ENCODE measurements around the gene STRN4.
A peak's percentile ranks its signal among the peaks of the same experiment; 100 is the strongest.
"Not testable (repeated sequence)": the region's sequence is repeated elsewhere in the genome, so short reads cannot be mapped to it uniquely, and the experiment has no call there.

STRN4 gene, protein sequence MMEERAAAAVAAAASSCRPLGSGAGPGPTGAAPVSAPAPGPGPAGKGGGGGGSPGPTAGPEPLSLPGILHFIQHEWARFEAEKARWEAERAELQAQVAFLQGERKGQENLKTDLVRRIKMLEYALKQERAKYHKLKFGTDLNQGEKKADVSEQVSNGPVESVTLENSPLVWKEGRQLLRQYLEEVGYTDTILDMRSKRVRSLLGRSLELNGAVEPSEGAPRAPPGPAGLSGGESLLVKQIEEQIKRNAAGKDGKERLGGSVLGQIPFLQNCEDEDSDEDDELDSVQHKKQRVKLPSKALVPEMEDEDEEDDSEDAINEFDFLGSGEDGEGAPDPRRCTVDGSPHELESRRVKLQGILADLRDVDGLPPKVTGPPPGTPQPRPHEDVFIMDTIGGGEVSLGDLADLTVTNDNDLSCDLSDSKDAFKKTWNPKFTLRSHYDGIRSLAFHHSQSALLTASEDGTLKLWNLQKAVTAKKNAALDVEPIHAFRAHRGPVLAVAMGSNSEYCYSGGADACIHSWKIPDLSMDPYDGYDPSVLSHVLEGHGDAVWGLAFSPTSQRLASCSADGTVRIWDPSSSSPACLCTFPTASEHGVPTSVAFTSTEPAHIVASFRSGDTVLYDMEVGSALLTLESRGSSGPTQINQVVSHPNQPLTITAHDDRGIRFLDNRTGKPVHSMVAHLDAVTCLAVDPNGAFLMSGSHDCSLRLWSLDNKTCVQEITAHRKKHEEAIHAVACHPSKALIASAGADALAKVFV

DNA sequence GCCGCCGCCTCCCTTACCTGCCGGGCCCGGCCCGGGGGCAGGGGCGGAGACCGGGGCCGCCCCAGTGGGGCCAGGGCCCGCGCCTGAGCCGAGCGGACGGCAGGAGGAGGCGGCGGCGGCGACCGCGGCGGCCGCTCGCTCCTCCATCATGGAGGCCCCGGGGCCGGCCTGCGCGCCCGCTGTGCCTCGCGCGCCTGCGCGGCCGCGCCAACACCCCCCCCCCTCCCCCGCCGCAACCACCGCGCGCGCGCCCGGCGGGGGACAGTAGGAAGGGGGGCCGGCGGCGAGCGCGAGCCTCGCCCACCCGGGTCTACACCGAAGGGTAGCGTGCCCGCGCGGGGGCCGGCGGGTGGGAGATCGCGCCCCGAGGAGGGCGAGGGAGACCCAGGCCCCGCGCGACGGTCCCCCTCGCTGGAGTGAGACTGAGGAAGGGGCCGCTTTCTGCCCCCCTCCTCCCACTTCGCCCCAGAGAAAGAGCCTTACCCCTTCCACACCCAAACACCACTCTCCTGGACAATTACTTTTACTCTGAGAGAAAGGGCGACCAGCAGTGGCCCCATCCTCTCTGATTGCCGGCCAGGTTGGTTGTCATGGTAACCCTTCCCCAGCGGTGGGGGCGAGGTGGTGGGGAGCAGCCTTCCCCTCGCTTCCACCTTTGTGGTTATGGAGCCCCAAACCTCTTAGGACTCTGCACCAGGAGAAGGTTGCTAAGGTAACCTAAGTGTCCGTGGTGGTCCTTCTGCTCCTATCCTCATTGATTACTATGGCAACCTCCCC lies at the start of gene STRN4:
STRN4 (minus strand) TSS at position 170 of the 777 bp plus-strand sequence; CDS start at position 150, 20 bp downstream.
- DNase-seq (ENCODE audit: low read depth in 2 of 2), result peak; percentile 31 to 38

DNA sequence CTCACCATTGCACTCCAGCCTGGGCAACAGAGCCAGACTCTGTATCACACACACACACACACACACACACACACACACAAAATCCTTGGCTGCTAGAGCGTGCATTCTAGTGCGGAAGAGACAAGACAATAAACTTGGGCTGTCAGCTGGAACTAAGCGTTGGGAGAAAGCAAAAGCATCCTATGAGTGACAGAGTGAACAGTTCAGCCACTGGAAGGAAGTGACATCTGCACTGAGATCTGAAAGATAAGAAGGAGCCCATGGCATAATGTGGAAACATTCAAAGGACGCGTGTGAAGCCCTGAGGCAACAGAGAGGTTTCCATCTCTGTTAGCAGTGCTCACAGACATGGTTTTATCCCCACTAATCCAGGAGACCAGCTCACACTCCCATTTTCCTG lies 45.7 kb upstream of the STRN4 start:
- no peak for DNase-seq (ENCODE audit: low read depth in 2 of 2)

DNA sequence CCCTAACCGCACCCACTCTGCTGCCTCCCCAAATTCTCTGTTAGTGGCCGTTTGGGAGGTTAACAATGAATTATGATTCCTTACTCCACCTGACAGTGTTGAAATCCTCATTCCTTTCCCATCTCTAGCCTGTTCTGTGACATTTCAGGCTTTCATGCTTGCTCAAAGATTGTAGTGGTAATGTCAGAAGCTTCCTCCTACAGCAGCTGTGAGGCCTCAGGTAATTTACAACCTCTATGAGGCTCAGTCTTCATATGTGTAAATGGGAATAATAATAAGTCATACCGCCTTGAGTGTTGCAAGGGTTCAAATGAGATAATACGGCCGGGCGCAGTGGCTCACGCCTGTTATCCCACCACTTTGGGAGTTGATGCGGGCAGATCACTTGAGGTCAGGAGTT lies 43.1 kb upstream of the STRN4 start:
- no peak for DNase-seq (ENCODE audit: low read depth in 2 of 2)

DNA sequence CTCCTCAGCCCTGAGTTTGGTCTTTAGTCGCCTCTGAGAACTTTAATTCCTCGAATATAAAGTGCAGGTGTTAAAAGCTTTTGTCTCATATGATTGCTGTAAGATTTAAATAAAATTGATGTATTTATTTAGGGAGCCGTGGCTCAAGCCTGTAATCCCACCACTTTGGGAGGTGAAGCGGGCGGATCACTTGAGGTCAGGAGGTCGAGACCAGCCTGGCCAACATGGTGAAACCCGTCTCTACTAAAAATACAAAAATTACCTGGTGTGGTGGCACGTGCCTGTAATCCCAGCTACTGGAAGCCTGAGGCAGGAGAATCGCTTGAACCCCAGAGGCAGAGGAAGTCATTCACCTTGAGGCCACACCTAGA lies 42.7 kb upstream of the STRN4 start:
- no peak for DNase-seq (ENCODE audit: low read depth in 2 of 2)

DNA sequence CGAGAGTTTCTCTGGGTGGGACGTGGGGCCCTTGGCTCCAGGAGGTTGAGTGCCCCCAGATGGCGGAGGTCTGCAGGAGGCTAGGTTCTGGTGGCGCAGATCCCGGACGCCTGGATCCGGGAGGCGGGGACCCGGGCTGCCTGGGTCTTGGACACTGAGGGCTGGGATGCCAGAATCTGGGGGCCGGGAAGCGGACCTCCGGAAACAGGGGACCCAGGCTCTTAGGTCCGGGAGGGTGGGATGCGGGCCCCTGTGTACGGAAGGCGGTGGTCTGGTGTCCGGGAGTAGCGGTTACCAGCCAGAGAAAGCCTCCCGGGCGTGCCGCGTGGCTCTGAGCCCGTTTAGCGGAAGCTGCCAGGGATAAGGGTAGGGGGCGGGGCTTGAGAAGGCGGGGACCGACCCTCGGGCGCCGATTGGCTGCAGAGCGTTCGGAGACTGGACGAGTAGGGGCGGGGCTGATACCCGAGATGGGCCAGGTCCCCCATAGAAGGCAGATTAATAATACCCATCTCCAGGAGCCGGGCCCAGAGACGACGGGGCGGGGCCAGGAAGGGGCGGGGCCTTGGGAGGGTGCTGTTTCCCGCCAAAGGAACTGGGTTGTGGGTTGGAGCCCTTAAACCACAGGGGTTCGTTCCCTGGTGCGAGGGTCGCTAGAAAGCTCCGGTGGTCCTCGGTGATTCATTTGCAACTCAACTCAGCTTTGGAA lies 42.2 kb upstream of the STRN4 start, which contains the start of gene SLC1A5:
SLC1A5 (minus strand) TSS at position 333 of the 706 bp plus-strand sequence. CDS start 629 bp downstream, outside the sequence.
- peak; percentile 87 to 96 for DNase-seq (ENCODE audit: low read depth in 2 of 2)

DNA sequence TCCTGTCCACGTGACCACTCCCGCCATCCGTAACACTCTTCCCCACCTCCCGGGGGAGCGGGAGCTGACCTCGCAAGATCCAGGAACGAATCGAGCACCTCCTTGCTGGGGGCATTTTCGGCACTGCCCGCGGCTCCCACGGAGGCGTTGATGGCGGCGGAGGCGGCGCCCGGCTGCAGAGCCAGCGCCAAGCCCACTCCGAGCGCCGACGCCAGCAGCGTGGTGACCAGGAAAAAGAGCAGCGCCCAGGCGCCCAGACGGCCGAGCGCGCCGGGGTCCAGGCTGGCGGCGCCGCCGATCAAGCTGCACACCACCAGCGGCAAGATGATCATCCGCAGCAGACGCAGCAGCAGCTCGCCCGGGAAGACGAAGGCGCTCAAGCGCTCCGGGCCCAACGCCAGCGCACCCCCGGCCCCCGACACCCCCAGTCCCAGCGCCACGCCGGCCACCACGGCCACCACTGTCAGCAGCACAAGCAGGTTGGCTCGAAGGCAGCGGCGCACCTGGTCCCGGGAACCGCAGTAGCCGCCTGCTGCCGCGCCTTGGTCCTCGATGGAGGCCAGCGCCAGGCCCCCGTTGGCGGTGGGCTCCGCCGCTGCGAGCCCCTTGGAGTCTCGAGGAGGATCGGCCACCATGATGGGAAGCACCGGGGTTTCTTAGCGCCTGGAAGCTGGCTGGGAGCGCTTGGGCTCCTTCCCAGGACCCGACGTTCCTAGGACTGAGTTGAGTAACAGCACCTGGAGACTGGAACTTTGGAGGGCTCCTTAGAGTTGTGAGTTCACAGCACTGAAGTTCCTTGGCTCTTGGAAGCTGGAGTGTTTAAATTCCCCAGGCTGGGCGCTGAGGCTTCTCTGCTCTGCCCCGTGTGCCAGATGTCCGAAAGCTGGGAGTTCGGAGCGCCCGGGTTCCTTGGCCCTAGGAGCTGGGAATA lies 41.3 kb upstream of the STRN4 start:
- DNase-seq (ENCODE audit: low read depth in 2 of 2), result no peak

DNA sequence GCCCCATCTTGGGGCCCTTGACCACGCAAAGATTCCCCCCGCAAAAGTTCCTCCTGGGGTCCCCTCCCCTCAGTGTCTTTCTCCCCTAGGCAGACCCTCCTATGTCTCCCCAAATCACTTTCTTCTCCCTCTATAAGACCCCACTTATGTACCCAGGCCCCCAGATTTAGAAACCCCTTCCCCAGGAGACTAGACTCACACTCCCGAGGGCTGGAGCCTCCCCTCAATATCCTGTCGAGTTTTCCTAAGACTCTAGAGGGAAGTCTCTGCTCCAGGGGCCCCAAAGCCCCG lies 40.7 kb upstream of the STRN4 start:
- DNase-seq (ENCODE audit: low read depth in 2 of 2), result no peak

DNA sequence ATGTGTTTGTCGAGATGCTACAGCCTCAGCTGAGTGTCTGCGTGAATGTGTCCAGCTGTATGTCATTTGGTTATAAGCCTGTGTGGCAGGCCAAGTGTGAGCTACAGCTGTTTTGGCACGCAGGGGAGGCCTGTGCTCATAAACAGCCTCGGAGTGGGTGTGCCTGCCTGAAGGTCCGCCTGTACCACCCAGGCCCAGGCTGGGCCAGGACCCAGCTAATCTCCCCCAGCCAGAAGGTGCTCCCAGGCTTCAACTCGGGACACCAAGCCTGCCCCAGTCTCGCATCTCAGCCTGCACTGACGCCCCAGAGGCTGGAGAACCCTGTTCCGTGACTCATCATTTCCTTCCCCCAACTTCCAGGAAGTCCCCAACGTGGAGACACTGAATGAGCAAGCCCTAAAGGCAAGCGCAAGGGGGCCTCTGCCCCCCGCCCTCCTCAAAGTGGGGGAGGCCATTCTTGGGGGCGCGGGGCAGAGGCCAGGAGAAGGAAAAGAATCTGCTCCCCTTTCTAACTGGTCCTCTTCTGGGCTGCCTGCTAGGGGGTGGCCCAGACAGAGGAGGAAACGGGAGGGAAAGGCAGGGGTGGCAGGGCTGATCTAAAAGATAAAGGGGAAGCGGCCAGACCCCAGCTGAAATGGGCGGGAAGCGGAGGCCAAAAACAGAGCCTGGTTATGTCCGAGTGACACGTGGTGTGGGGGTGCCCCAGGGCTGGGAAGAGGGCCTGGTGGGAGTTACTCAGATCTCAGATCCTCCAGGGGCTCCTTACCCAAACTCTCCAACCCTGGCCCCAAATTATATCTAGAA lies 40.2 kb upstream of the STRN4 start:
- DNase-seq (ENCODE audit: low read depth in 2 of 2), result peak; percentile 74 to 77

DNA sequence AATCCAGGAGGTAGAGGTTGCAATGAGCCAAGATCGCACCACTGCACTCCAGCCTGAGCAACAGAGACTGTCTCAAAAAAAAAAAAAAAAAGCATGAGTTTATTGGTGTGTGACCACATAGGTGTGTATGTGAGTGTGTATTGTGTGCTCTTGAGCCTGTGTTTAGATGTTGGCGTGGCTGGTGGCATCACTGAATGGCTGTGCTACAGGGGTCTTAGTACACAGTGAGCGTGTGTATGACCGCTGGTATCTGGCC lies 39.7 kb upstream of the STRN4 start:
- no peak for DNase-seq (ENCODE audit: low read depth in 2 of 2)

DNA sequence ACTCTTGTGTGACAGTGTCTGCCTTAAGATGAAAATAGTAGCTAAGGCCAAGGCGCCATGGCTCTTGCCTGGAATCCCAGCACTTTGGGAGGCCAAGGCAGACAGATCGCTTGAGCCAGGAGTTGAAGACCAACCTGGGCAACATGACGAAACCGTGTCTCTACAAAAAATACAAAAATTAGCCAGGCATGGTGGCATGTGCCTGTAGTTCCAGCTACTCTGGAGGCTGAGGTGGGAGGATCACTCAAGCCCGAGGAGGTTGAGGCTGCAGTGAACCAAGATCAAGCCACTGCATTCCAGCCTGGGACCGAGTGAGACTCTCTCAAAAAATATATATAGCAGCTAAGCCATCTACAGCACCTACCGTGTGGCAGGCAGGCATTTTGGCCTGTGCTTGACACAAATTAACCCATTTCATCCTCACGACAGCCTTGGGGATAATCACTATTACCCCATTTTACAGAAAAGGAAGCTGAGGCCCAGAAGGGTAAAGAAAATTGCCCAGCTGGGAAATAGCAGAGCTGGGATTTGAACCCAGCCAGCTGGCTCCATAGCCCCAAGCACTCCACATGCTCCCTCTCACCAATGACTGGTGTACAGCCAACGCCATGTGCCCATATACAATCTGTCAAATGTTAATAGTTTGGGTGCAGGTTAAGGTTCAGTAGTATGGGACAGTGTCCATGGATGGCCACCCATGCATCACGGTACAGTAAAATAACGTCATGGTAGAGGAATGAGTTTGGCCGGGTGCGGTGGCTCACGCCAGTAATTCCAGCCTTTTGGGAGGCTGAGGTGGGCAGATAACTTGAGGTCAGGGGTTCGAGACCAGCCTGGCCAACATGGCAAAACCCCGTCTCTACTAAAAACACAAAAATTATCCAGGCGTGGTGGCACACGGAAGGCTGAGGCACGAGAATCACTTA lies 39.1 kb upstream of the STRN4 start:
- no peak for DNase-seq (ENCODE audit: low read depth in 2 of 2)

DNA sequence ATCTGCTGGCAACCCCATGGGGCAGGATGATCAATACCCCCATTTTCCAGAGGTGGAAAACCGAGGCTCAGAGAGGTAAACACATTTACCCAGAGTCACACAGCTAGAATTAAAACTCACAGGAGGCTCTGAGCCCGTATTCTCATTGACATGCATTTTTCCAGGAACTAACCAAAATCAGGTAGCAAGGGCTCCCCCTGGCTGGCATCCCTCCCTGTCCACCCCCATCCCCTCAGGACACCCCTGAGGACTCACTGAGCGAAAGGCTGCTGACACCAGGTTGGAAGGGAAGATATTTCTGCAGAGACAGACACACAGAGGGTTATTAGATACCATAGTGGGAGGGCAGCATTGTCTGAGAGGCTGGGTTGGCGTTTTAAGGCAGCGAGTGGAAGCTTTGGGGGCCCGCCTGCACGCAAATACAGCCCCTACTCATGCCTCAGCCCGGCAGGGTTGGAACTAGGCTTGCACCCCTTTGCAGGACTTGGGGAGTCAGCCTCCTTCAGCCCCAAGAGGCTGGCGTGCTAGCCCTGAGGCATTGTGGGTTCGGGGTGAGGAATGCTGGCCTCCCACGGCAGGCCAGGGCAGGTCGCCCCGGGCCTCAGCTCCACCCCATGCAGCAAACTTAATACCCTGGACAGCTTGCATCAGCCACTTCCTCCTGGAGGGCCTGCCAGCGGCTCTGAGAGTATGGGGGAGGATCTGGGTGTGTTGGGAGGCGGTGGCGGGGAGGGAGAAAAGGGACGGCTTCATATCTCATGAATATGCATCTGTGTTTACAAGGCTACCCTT lies 38.2 kb upstream of the STRN4 start:
- no peak for DNase-seq (ENCODE audit: low read depth in 2 of 2)

DNA sequence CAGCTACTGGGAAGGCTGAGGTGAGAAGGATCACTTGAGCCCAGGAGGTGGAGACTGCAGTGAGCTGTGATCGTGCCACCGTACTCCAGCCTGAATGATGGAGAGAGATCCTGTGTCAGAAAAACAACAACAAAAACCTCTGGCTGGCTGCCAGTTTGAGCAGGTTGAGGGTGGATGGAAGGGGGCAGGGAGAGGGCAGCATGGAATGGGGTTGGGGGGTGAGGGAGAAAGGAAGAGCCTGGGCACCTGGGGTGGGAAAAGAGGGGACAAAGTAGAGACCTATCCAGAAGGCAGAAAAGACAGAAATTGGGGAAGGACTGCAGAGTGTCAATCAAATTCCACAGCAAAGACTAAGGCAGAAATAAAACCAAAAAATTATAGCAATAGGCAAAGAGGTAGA lies 37.4 kb upstream of the STRN4 start:
- no peak for DNase-seq (ENCODE audit: low read depth in 2 of 2)

DNA sequence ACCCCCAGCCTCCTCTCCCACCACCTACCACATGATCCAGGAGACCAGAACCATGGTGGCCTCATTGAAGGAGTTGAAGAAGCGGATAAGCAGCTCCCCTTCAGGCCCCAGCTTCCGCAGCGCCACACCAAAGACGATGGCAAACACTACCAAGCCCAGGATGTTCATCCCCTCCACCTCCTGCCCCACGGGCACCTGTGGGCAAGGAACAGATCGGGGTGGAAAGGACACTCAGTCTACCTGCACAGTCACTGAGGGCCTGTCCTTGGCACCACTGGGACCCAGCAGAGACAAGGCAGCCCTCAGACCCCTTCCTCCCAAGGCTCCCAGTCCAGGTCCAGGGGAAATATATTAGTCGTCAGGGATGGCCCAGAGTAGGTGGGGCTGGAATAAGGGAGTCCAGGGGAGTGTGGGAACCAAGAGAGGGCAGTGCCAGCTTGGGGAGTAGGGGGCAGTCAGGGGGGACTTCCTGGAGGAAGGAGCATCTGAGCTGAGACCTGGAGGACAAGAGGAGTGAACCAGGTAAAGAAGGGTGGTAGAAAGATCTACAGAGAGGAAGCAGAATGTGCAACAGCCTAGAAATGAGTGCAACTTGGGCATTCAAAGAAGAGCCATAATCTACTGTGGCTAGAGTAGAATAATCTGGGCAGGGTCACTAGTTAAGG lies 36.2 kb upstream of the STRN4 start:
- DNase-seq (ENCODE audit: low read depth in 2 of 2), result no peak

DNA sequence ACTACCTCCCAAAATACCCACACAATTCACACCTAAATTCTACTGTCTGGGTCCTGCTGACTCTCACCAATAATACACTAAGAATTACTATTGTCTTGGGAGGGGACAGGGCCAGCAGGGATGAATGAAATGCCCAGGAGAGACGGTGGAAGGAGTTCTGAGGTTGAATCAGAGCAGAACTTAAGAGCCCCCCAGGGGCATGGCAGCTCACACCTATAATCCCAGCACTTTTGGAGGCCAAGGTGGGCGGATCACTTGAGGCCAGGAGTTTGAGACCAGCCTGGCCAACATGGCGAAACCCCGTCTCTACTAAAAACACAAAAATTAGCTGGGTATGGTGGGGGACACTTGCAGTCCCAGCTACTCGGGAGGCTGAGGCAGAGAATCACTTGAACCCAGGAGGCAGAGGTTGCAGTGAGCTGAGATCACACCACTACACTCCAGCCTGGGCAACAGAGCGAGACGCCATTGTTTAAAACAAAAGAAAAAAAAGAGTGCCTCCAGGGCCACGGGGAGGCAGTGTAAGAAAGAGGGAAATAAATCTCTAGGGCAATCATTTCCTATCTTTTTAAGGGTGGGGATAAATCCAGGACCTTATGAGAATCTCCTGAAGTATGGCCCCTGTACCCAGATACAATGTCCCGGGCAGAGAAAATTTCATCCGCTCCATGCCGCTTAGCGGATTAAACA lies 31.9 kb upstream of the STRN4 start:
- DNase-seq (ENCODE audit: low read depth in 2 of 2), result not testable (repeated sequence)

DNA sequence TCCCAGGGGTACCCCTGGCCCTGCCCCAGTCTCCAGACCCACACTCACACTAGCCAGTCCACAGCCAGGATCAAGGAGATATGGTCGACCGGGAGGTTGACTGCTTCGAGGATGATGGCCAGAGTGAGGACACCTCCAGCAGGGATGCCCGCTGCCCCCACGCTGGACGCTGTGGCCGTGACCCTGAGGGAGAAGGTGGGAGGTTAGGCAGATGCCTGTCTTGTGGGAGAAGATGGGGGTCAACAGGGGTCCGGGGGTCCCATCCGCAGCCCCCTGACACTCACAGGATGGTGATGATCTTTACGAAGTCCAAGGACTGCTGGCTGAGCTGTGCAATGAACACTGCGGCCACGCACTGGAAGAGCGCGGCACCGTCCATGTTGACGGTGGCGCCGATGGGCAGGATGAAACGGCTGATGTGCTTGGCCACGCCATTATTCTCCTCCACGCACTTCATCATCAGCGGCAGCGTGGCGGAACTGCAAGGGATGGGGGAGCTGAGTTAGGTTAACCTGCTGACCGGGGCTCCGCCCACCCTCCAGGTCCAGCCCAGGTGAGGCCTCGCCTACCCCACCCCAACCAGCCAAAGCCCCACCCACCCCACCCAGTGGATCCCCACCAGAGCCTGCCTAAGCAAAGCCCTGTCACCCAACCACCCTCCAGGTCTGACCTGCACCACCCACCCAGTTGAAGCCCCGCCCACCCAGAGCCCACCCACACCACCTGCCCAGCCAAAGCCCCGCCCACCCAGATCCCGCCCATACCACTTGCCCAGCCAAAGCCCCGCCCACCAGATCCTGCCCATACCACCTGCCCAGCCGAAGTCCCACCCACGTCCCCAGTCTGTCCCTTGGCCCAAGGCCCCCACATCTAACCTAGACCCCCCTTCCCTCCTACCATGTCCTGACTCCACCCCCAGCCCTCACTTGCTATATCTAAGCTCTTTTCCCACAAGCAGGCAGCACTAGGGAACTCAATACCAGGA lies 31.0 kb upstream of the STRN4 start:
- no peak for DNase-seq (ENCODE audit: low read depth in 2 of 2)

Data from stimulated activated CD8-positive, alpha-beta memory T cell treated with anti-CD3 and anti-CD28 coated beads, Interleukin-7, amount 100 ng/mL, for 1 hour (primary cell).